Hepatocyte (in vitro differentiated cells): ENCODE results near the gene TBC1D24.

Source experiments
- CTCF ChIP-seq: fragments of 200-600 bp; sonication (generic); IDR thresholded peaks from 2 replicates; pipeline ENCODE4 v1.5.1; 2016; ENCODE audit warnings: antibody characterized with exemption, mild to moderate bottlenecking; ENCODE audit not compliant: poor library complexity
- EZH2 ChIP-seq: fragments of 200-600 bp; sonication (generic); IDR thresholded peaks from 2 replicates; pipeline ENCODE4 v1.6.1; 2016; ENCODE audit warnings: antibody characterized with exemption, mild to moderate bottlenecking, borderline replicate concordance

GRCh38 chr16:2501946-2502895 is 27.3 kb downstream of the TBC1D24 start:
- no peak for TF ChIP-seq CTCF
- TF ChIP-seq EZH2, result no peak
